Neural progenitor cell (in vitro differentiated cells): ENCODE data around the gene PCDHB1. TPM values are rescaled to one million over a fixed set of nuclear protein-coding genes. Genes with fewer than 3 reads are reported as not detected.

Experiments used
- DNase-seq: peaks from one replicate; pipeline ENCODE4 v3.0.0-alpha.2; 2016; ENCODE audit warnings: low spot score
- H2AFZ ChIP-seq: fragments of 200-600 bp; sonication (generic); replicated peaks from 2 replicates; pipeline ENCODE4 v1.6.1; 2016; ENCODE audit warnings: antibody characterized with exemption
- H3F3A ChIP-seq: fragments of 200-600 bp; sonication (generic); 2 replicates; pipeline ENCODE4 v1.6.1; 2016; ENCODE audit warnings: antibody characterized with exemption, low read depth
- H3K27ac ChIP-seq: fragments of 200-600 bp; sonication (generic); 2 replicates; pipeline ENCODE4 v1.5.1; 2016; ENCODE audit warnings: mild to moderate bottlenecking
- H3K27me3 ChIP-seq: fragments of 200-600 bp; sonication (generic); 2 replicates; pipeline ENCODE4 v1.6.1; 2016; ENCODE audit warnings: mild to moderate bottlenecking, moderate library complexity
- H3K36me3 ChIP-seq: fragments of 200-600 bp; sonication (generic); 2 replicates; pipeline ENCODE4 v1.5.1; 2016
- H3K4me1 ChIP-seq: fragments of 200-600 bp; sonication (generic); 2 replicates; pipeline ENCODE4 v1.6.1; 2016; ENCODE audit warnings: mixed run types
- H3K4me2 ChIP-seq: fragments of 200-600 bp; sonication (generic); 2 replicates; pipeline ENCODE4 v1.6.1; 2016
- H3K4me3 ChIP-seq: fragments of 200-600 bp; sonication (generic); 2 replicates; pipeline ENCODE4 v1.5.1; 2016
- H3K79me2 ChIP-seq: fragments of 200-600 bp; sonication (generic); 2 replicates; pipeline ENCODE4 v1.6.1; 2016; ENCODE audit warnings: low read depth
- H3K9ac ChIP-seq: fragments of 200-600 bp; sonication (generic); 2 replicates; pipeline ENCODE4 v1.6.1; 2016
- H3K9me3 ChIP-seq: fragments of 200-600 bp; sonication (generic); 2 replicates; pipeline ENCODE4 v1.5.1; 2016; ENCODE audit warnings: low read depth
- H4K20me1 ChIP-seq: fragments of 200-600 bp; sonication (generic); 2 replicates; pipeline ENCODE4 v1.6.1; 2016; ENCODE audit warnings: low read depth
- H3K27ac Mint-ChIP-seq: 3 replicates; pipeline ENCODE4 v1.8.0; 2021; ENCODE audit warnings: mixed read lengths
- H3K27me3 Mint-ChIP-seq: 2 replicates; pipeline ENCODE4 v1.8.0; 2022; ENCODE audit warnings: low read depth, mild to moderate bottlenecking, inconsistent platforms, moderate library complexity, mixed read lengths; ENCODE audit not compliant: insufficient read depth
- H3K36me3 Mint-ChIP-seq: 3 replicates; pipeline ENCODE4 v1.8.0; 2021; ENCODE audit warnings: mixed read lengths
- H3K4me1 Mint-ChIP-seq: 3 replicates; pipeline ENCODE4 v1.8.0; 2021; ENCODE audit warnings: mixed read lengths
- H3K4me3 Mint-ChIP-seq: 3 replicates; pipeline ENCODE4 v1.8.0; 2021; ENCODE audit warnings: mild to moderate bottlenecking, moderate library complexity, mixed read lengths
- H3K9me3 Mint-ChIP-seq: 3 replicates; pipeline ENCODE4 v1.8.0; 2020; ENCODE audit warnings: mixed read lengths
- CTCF ChIP-seq: fragments of 200-600 bp; sonication (generic); IDR thresholded peaks from 2 replicates; pipeline ENCODE4 v1.5.1; 2017; ENCODE audit warnings: antibody characterized with exemption, mild to moderate bottlenecking
- EZH2 ChIP-seq: fragments of 200-600 bp; sonication (generic); IDR thresholded peaks from 2 replicates; pipeline ENCODE4 v1.6.1; 2017; ENCODE audit warnings: antibody characterized with exemption, mild to moderate bottlenecking, moderate library complexity
- EZH2phosphoT487 ChIP-seq: fragments of 200-600 bp; sonication (generic); IDR thresholded peaks from 2 replicates; pipeline ENCODE4 v1.6.1; 2017; ENCODE audit warnings: antibody characterized with exemption
- total RNA-seq: library from RNA; depleted of rRNA; stranded (reverse); fragments of >200 nt; gene quantifications from 2 replicates; pipeline ENCODE4 v1.2.3, GENCODE V29; 2015; ENCODE audit warnings: low replicate concordance

Gene PCDHB1
- total RNA-seq, 1 donor from 2014 or later: 0.07 TPM

- no peak for DNase-seq
- no peaks in the 10 kb centered on the region for H3K9me3 Mint-ChIP-seq
- Histone ChIP-seq H3K27ac (no peak overlapping the region), H4K20me1 (no peaks in the 10 kb centered on the region), H3K27me3 (no peaks in the 10 kb centered on the region), H2AFZ (no peak overlapping the region), H3F3A (no peaks in the 10 kb centered on the region), H3K4me3 (no peak overlapping the region), H3K79me2 (no peaks in the 10 kb centered on the region), H3K4me1 (peaks cover 6% of the 10 kb centered on the region), H3K9me3 (no peaks in the 10 kb centered on the region), H3K9ac (no peak overlapping the region), H3K36me3 (no peaks in the 10 kb centered on the region), H3K4me2 (no peak overlapping the region)
- no peak overlapping the region for H3K4me3 Mint-ChIP-seq
- peaks cover 6% of the 10 kb centered on the region for H3K4me1 Mint-ChIP-seq
- no peaks in the 10 kb centered on the region for H3K36me3 Mint-ChIP-seq
- no peak overlapping the region for H3K27ac Mint-ChIP-seq
- no peak for TF ChIP-seq EZH2
- TF ChIP-seq CTCF: no peak
- TF ChIP-seq EZH2phosphoT487: no peak
- no peaks in the 10 kb centered on the region for H3K27me3 Mint-ChIP-seq
Observed at GRCh38 chr5:141022384-141022783, 28.8 kb upstream of the PCDHB1 start.

DNA sequence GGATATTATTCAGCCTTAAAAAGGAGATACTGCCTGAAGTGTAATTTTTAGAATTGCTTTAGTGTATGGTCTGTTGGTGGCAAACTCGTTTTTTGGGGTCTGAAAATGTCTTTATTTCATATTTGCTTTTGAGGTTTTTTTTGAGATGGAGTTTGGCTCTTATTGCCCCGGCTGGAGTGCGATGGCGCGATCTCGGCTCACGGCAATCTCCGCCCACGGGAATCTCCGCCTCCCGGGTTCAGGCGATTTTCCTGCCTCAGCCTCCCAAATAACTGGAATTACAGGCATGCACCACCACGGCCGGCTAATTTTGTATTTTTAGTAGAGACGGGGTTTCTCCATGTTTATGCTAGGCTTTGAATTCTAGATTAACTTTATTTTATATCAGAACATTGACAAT is 20.2 kb upstream of the PCDHB1 start:
- Histone ChIP-seq H3K27ac (no peak overlapping the region), H3K4me3 (no peak overlapping the region), H3K27me3 (no peaks in the 10 kb centered on the region), H3K79me2 (no peaks in the 10 kb centered on the region), H2AFZ (no peak overlapping the region), H3K4me2 (no peak overlapping the region), H3K4me1 (no peaks in the 10 kb centered on the region), H4K20me1 (no peaks in the 10 kb centered on the region), H3K9me3 (no peaks in the 10 kb centered on the region), H3K36me3 (no peaks in the 10 kb centered on the region), H3K9ac (no peak overlapping the region), H3F3A (no peaks in the 10 kb centered on the region)
- Mint-ChIP-seq H3K27ac (no peak overlapping the region), H3K27me3 (no peaks in the 10 kb centered on the region), H3K36me3 (no peaks in the 10 kb centered on the region), H3K9me3 (no peaks in the 10 kb centered on the region), H3K4me3 (no peak overlapping the region), H3K4me1 (no peaks in the 10 kb centered on the region)
- DNase-seq: no peak
- no peak for TF ChIP-seq EZH2
- no peak for TF ChIP-seq EZH2phosphoT487

GRCh38 chr5:141032626-141033025 is 18.5 kb upstream of the PCDHB1 start:
- Histone ChIP-seq H3K4me1 (no peaks in the 10 kb centered on the region), H3F3A (no peaks in the 10 kb centered on the region), H3K4me2 (no peak overlapping the region), H3K36me3 (no peaks in the 10 kb centered on the region), H3K79me2 (no peaks in the 10 kb centered on the region), H3K27ac (no peak overlapping the region), H4K20me1 (no peaks in the 10 kb centered on the region), H3K4me3 (no peak overlapping the region), H3K9me3 (no peaks in the 10 kb centered on the region), H2AFZ (peak overlapping the region; percentile 59), H3K27me3 (no peaks in the 10 kb centered on the region), H3K9ac (no peak overlapping the region)
- Mint-ChIP-seq H3K4me1 (no peaks in the 10 kb centered on the region), H3K36me3 (no peaks in the 10 kb centered on the region), H3K27ac (no peak overlapping the region), H3K9me3 (no peaks in the 10 kb centered on the region), H3K4me3 (no peak overlapping the region), H3K27me3 (no peaks in the 10 kb centered on the region)
- no peak for TF ChIP-seq EZH2
- TF ChIP-seq CTCF: peak; percentile 17
- TF ChIP-seq EZH2phosphoT487: no peak
- DNase-seq: no peak

- Histone ChIP-seq H3K4me2 (no peak overlapping the region), H2AFZ (no peak overlapping the region), H3K36me3 (no peaks in the 10 kb centered on the region), H4K20me1 (no peaks in the 10 kb centered on the region), H3K79me2 (no peaks in the 10 kb centered on the region), H3F3A (peaks cover 4% of the 10 kb centered on the region), H3K9ac (no peak overlapping the region), H3K9me3 (no peaks in the 10 kb centered on the region), H3K27me3 (peaks cover 24% of the 10 kb centered on the region), H3K4me1 (peaks cover 6% of the 10 kb centered on the region), H3K4me3 (no peak overlapping the region), H3K27ac (no peak overlapping the region)
- H3K27me3 Mint-ChIP-seq: no peaks in the 10 kb centered on the region
- H3K27ac Mint-ChIP-seq: no peak overlapping the region
- DNase-seq: no peak
- TF ChIP-seq EZH2phosphoT487 (no peak), CTCF (no peak), EZH2 (no peak)
- no peaks in the 10 kb centered on the region for H3K4me1 Mint-ChIP-seq
- H3K4me3 Mint-ChIP-seq: no peak overlapping the region
- H3K9me3 Mint-ChIP-seq: no peaks in the 10 kb centered on the region
- no peaks in the 10 kb centered on the region for H3K36me3 Mint-ChIP-seq
Observed at GRCh38 chr5:141039061-141039460, 12.1 kb upstream of the PCDHB1 start.
